KBM-7 (cell line): ENCODE measurements around the gene SIRPA.

Experiments used
- DNase-seq: peaks from one replicate; pipeline ENCODE4 v3.0.0-alpha.2; 2015
- in situ Hi-C: fragments of 300-500 bp; cut with MboI; formaldehyde crosslinking; loops from 2 replicates; pipeline ENCODE4 v1.14.3; 2020; ENCODE audit warnings: low sequenced_read_pairs, low pct_unique_long_range_greater_than_20kb, mixed read lengths

SIRPA gene

GRCh38 chr20:1867495-1868260 lies 27.5 kb upstream of the SIRPA start:
- DNase-seq, result no peak
- in situ Hi-C loops, result no loop called here

- in situ Hi-C loops, result no loop called here
- DNase-seq, result no peak
These were observed 26.4 kb upstream of the SIRPA start for GRCh38 chr20:1868856-1869255.

- DNase-seq, result no peak
- in situ Hi-C loops, result no loop called here
These were observed 24.9 kb upstream of the SIRPA start for GRCh38 chr20:1870323-1870722.

- in situ Hi-C loops, result no loop called here
- DNase-seq, result peak; percentile 73
These were observed 24.2 kb upstream of the SIRPA start for GRCh38 chr20:1870792-1871550.

GRCh38 chr20:1871807-1872458 lies 23.3 kb upstream of the SIRPA start:
- in situ Hi-C loops, result no loop called here
- DNase-seq, result no peak

GRCh38 chr20:1872459-1873097 lies 22.6 kb upstream of the SIRPA start:
- in situ Hi-C loops, result no loop called here
- no peak for DNase-seq

GRCh38 chr20:1874450-1875182 lies 20.6 kb upstream of the SIRPA start:
- DNase-seq, result no peak
- in situ Hi-C loops, result no loop called here

- DNase-seq, result no peak
- in situ Hi-C loops, result no loop called here
These were observed 20.0 kb upstream of the SIRPA start for GRCh38 chr20:1875183-1875554.

GRCh38 chr20:1875762-1876161 lies 19.4 kb upstream of the SIRPA start:
- in situ Hi-C loops, result no loop called here
- DNase-seq, result no peak

GRCh38 chr20:1876217-1876921 lies 18.8 kb upstream of the SIRPA start:
- no peak for DNase-seq
- in situ Hi-C loops, result no loop called here

- in situ Hi-C loops, result no loop called here
- DNase-seq, result no peak
These were observed 18.1 kb upstream of the SIRPA start for GRCh38 chr20:1876975-1877608.

- in situ Hi-C loops, result no loop called here
These were observed 17.5 kb upstream of the SIRPA start for GRCh38 chr20:1877609-1878200.

GRCh38 chr20:1879369-1879768 lies 15.8 kb upstream of the SIRPA start:
- no peak for DNase-seq
- in situ Hi-C loops, result no loop called here

More at GRCh38 chr20:1877609-1878200, 17.5 kb upstream of the SIRPA start:
- DNase-seq, result no peak

GRCh38 chr20:1879934-1880333 lies 15.3 kb upstream of the SIRPA start:
- no peak for DNase-seq
- in situ Hi-C loops, result no loop called here

GRCh38 chr20:1880529-1881239 lies 14.5 kb upstream of the SIRPA start:
- in situ Hi-C loops, result no loop called here
- no peak for DNase-seq

GRCh38 chr20:1881240-1881835 lies 13.9 kb upstream of the SIRPA start:
- DNase-seq, result no peak

GRCh38 chr20:1882026-1882425 lies 13.2 kb upstream of the SIRPA start:
- no peak for DNase-seq
- in situ Hi-C loops, result no loop called here

More at GRCh38 chr20:1881240-1881835, 13.9 kb upstream of the SIRPA start:
- in situ Hi-C loops, result no loop called here
